ENCODE measurements around the gene ITGB2.
A peak's percentile ranks its signal among the peaks of the same experiment; 100 is the strongest.

The ITGB2 gene

DNA sequence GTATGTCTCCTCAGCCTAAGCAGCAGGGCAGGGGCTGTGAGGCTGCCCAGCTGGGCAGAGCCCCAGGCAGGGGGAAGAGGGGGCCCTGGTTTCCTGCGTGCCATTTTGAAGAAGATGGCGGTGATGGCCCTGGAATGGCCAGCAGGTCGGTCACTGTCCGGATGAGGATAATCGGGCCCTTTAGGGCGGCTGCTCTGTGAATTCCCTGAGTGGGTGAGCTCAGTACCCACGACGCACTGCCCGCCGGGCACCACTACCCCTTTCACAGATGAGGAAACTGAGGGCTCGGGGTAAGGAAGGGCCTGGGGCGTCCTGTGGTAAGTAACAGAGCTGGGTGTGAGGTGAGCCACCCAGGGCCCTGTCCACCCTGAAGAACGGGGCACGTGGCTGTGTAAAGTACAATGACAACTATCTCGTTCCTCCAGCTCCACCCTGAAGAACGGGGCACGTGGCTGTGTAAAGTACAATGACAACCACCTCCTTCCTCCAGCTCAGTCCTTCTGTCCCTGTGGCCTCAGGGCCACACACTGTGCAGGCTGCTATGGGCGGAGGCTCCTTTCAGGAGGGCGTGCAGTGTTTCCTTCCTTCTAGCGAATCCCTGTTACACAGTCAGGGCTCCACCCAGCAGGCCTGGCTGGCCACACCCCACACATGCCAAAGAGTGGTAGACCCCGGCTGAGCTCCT is 23.2 kb downstream of the ITGB2 start:
- no peak for DNase-seq (ENCODE audit: low read depth in 2 of 2)

DNA sequence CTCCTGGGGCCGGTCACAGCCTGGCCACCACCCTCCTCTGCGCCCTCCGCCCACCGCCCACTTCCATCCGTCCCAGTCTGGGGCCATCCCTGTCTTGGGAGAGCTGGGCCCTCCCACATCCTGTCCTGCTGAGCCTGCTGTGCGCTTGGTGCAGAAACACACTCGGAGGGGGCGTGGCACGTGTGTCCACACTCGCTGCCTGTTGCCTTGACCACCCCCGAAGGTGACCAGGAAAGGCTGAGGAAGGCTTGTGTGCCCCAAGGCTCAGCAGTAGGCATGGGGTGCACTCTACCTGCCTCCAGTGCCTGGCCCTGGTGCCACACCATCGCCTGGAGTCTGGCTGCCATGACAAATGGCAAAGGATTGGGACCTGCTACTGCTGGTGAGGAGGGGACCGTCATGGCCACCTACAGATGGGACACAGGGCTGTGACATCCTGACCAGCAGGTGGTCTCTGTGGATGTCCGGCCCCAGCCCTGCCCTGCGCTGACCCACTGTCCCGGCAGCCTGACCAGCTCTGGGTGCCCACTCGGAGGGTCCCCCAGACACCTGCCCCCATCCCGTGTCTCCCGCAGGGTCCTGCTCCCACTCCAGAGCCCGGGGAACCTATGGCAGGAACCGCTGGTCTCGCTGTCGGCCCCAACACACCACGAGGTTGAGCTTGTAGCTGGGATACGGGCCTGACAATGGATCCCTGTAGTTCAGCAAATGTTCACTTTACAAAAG is 24.0 kb downstream of the ITGB2 start:
- no peak for DNase-seq (ENCODE audit: low read depth in 2 of 2)

GRCh38 chr21:44895859-44896258 is 24.8 kb downstream of the ITGB2 start:
- no peak for DNase-seq (ENCODE audit: low read depth in 2 of 2)

DNA sequence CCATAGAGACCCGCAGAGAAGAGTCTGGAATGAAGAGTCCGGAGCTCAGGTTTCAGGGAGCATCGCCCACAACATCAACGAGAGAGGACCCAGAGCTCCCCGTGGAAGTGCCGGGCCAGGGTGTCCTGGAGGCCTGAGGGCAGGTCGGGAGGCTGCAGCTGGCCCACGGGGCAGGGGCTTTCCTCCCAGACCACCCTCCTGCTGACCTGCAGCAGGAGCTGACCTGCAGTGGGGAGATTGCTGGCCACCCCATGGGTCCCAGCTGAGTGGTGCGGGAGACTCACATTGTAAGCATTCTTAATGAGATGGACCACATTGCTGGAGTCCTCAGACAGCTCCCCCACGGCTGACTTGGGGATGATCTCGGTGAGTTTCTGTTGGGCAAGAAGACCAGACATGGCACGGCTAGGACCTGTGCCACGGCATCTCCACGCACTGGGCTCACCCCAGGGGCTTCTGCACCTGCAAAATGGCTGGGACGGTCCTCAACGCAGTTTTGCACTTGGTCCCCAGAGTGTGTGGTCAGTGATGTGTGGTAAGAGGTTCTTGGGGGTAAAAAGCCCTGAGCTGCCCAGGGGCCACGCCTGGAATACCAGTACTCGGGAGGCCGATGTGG is 25.9 kb downstream of the ITGB2 start:
- no peak for DNase-seq (ENCODE audit: low read depth in 2 of 2)

- no peak for DNase-seq (ENCODE audit: low read depth in 2 of 2)
These were observed 26.6 kb downstream of the ITGB2 start for GRCh38 chr21:44893948-44894656.

DNA sequence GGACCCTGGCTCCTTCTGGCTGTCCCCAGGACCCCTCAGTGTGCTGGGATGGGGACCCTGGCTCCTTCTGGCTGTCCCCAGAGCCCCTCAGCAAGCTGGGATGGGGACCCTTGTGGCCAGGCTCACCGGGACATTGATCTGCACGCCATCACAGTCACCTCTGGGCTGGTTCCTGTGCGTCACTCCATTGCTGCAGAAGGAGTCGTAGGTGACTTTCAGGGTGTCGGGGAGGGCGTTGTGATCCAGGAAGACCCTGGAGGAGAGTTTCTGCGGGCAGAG is 27.5 kb downstream of the ITGB2 start:
- no peak for DNase-seq (ENCODE audit: low read depth in 2 of 2)

- peak; percentile 63 to 74 for DNase-seq (ENCODE audit: low read depth in 2 of 2)
These were observed 28.0 kb downstream of the ITGB2 start for GRCh38 chr21:44892536-44893277.

DNA sequence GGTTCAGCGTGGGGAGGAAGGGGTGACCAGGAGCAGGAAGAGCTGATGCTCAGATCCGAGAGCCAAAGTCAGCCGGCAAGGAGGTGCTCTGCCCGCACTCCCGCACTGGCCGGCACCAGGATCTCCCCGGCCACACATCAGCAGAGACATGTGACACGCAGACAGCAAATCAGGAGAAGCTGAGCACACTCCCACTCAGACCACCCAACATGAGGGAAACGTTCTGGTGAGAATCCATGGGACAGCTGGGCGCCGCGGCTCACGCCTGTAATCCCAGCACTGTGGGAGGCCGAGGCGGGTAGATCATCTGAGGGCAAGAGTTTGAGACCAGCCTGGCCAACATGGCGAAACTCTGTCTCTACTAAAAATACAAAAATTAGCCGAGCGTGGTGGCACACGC is 28.6 kb downstream of the ITGB2 start:
- no peak for DNase-seq (ENCODE audit: low read depth in 2 of 2)

- DNase-seq (ENCODE audit: low read depth in 2 of 2), result no peak
These were observed 29.1 kb downstream of the ITGB2 start for GRCh38 chr21:44891631-44892031.

GRCh38 chr21:44890961-44891541 is 29.6 kb downstream of the ITGB2 start:
- DNase-seq (ENCODE audit: low read depth in 2 of 2), result no peak

DNA sequence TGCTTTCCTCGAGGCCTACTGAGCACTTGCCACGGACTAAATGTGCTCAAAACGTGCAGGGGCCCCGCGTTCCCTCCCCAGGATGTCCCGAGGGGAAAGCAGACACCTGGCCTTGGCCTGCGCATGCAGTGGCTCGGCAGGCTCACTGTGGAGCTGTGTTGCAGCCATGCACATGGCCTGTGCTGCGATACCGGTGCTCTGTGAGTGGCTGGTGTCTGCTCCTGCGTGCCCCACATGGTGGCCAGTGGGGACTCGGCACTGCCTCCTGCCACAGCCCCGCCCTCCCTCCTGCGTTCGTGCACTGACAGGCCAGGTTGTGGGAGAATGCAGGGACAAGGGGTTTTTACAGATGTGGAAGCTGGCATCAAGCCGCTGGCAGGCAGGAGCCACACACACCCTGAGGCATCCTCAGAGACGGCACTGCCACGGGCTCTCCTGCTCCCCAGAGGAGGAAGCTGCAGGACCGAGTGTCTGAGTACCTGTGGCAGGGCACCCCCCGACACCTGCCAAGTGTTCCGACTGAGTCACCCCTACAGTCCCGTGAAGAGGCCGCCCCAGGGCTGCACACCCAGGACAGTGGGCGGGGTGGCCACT is 30.3 kb downstream of the ITGB2 start:
- DNase-seq (ENCODE audit: low read depth in 2 of 2), result no peak

DNA sequence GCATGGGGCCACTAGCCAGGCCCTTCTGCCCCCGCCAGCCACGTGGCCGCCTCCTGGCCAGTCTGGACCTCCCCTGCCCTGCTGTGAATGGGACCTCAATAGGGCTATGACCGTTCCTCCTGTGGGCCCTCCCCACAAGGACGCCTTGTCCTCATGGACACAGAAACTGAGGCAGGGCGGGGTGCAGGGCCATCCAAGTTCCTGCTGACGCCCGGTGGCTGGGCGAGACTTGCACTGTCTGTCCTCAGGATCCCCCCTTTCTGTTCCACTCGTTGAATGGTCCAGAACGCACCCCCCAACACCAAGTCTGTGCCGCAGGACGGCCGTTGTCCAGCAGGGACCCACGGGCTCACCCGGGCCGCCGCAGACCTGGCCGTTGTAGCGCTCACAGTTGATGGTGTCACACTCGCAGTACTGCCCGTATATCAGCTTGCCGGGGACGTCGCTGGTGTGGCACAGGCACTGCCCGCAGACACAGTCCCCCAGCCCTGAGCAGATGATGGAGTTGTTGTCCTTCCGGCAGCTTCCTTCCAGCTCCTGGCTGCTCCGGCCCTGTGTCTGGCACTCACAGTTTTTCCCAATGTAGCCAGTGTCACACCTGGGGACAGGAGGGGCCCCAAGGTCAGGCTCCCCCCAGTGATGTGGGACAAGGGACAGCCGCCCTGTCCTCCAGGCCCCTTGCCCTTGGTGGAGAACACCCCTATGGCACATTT is 30.9 kb downstream of the ITGB2 start:
- no peak for DNase-seq (ENCODE audit: low read depth in 2 of 2)

GRCh38 chr21:44888581-44889550 is 31.8 kb downstream of the ITGB2 start:
- DNase-seq (ENCODE audit: low read depth in 2 of 2), result no peak

DNA sequence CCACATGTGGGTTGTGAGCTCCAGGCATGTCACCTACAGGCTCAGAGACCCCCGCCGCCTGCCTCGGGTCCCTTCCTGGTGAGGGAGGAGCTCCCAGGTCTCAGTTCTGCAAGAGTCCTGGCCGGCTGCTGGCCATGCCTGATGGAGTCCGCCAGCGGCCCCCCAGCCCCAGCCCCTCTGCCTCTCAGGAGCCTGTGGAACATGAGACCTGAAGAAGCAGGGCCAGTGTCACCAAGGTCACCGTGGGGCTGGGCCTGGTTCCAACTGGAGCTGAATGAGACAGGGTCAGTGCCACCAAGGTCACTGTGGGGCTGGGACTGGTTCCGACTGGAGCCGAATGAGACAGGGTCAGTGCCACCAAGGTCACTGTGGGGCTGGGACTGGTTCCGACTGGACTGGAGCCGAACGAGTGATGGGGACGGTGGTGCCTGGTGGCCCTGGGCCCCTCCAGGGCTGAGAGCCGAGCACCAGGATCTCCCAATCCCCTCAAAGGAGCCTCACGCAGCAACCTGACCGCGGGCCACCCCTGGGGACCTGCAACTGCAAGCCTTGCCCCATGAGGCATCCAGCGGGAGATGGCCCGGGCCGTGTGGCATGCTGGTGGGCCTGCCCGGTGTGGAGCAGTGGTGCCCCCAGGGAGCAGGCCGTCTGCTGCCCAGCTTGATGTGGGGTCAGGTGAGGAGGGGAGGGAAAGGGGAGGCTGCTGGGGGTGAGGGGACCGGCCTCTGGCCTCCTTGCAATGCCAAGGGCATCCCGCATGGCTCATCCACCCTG is 32.7 kb downstream of the ITGB2 start:
- no peak for DNase-seq (ENCODE audit: low read depth in 2 of 2)

DNA sequence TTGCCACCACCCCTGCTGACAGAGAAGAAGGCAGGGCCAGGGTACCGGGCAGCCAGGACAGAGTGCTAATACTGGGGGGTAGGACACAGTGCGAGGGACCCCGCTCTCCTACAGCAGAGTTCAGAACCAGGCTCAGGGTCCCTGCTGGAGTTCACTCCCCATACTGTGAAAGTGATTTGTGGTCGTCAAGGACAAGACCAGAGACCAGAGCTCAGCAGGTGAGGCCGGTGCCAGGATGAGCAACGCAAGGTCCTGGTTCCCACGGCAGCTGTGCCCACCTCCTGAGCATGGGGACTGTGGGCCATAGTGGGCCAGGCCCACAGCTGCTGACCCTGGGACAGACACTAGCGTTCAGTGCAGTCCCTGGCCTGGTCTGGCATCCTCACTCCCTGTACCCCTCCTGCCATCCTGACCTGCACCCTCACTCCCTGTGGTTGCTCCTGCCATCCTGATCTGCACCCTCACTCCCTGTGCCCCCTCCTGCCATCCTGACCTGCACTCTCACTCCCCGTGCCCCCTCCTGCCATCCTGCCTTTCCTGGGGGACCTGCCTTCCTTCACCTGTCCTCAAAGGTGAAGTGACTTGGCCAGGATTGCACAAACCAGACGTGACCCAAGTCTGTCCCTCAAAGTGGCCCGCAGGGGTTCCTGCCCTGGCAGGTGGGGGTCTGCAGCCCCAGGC is 33.4 kb downstream of the ITGB2 start:
- DNase-seq (ENCODE audit: low read depth in 2 of 2), result no peak

- no peak for DNase-seq (ENCODE audit: low read depth in 2 of 2)
These were observed 34.3 kb downstream of the ITGB2 start for GRCh38 chr21:44886113-44887075.

GRCh38 chr21:44885615-44886014 is 35.1 kb downstream of the ITGB2 start:
- no peak for DNase-seq (ENCODE audit: low read depth in 2 of 2)
